ENCODE results near the gene KRTAP17-1. TPM values are rescaled to one million over a fixed set of nuclear protein-coding genes. Genes with fewer than 3 reads are reported as not detected.

The KRTAP17-1 gene
- total RNA-seq, 1 experiment from 2014 or later = not detected

DNA sequence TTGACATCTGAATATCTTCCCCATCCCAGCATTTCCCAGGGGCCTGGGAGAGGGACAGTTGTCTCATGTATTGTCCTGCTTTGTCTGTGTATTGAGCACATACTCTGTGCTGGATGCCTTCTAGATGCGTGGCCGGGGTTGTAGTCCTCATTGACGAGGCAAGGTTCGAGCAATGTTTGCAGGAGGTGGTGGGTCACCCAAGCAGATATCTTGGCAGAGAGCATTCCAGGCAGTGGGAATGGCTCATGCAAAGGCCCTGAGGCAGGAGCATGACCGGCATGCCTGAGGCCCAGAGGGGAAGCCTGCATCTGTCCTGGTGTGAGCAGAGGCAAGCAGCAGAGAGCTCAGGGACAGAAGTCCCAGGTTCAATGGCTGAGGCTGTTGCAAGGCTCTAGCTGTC lies 17.6 kb upstream of the KRTAP17-1 start:
- DNase-seq (ENCODE audit: low read depth) = no peak

DNA sequence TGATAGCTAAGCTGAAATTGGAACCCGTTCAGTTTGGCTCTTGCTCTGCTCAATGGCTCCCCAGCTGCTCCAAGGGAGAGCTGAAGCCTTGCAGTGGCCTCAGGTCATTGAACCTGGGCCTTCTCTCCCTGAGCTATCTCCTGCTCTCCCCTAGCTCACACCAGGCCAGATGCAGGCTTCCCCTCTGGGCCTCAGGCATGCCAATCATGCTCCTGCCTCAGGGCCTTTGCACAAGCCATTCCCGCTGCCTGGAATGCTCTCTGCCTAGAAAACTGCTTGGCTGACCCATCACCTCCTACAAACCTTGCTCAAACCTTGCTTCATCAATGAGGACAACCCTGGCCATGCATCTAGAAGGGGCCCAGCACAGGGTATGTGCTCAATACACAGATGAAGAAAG lies 16.7 kb upstream of the KRTAP17-1 start:
- no peak for DNase-seq (ENCODE audit: low read depth)

DNA sequence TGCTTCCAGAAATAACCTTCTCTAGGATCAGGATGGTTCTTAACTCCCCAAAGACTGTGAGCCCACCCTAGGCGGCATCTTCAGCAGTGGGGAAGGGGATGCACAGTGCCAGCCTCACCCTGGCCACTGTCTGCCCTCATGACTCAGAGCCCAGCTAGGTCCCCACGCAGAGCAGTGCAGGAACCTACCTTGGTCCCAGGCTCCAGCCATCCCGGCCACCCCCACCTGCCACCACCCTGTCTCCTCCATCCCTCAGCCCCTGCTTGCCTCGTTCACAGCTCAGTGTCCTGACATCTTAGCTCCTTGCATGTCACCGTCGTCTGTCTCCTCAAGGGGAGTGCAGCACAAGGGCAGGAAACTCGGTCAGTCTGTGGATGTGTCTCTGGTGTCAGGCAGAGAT lies 16.1 kb upstream of the KRTAP17-1 start:
- DNase-seq (ENCODE audit: low read depth) = no peak

DNA sequence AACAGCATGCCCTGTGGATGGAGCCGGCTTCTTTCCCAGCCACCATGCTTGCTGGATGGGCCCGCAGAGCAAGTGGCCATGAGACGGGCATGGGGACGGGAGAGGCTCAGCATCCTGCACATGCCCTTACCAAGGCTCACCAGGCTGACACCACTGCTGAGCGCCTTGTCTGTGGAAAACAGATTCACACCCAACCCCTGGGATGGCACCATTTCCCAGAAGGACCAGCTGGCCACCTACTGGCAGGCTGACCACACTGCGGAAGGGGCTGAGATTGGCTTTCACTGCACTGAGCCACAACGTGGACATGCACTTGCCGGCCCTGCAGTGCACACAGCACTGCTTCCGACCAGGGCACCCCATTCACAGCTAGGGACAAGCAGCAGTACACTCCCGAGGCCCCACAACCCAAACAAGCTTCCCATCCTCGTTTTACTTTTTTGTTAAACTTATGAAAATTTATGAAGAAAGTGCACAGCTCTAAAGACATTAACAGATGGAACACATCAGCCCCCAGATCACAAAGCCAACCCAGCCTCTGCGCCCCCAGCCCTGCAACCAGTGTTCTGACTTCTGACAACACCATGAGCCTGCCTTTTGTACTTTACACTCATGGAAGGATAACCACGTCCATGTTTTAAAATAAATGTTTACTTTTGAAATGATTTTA lies 13.9 kb upstream of the KRTAP17-1 start:
- DNase-seq (ENCODE audit: low read depth) = peak; percentile 61

DNA sequence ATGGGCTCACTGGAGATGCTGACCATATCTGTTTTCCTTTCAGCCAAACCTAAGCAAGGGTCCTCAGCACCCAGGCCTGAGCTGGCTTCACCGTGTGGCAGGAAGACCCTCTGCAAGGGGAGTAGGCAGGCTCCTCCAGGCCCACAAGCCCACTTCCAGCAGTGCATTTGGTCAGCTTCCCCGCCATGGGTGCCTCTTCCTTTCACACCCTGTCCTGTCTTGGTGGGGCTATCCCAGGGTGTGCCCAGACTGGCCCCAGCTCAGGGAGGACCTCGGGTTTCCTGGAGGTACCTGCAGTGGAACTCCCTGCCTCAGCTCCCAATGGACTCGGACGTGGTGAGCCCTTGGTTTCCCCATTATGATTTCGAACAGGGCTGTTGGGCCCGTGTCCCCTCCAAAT lies 12.7 kb upstream of the KRTAP17-1 start:
- DNase-seq (ENCODE audit: low read depth) = no peak

DNA sequence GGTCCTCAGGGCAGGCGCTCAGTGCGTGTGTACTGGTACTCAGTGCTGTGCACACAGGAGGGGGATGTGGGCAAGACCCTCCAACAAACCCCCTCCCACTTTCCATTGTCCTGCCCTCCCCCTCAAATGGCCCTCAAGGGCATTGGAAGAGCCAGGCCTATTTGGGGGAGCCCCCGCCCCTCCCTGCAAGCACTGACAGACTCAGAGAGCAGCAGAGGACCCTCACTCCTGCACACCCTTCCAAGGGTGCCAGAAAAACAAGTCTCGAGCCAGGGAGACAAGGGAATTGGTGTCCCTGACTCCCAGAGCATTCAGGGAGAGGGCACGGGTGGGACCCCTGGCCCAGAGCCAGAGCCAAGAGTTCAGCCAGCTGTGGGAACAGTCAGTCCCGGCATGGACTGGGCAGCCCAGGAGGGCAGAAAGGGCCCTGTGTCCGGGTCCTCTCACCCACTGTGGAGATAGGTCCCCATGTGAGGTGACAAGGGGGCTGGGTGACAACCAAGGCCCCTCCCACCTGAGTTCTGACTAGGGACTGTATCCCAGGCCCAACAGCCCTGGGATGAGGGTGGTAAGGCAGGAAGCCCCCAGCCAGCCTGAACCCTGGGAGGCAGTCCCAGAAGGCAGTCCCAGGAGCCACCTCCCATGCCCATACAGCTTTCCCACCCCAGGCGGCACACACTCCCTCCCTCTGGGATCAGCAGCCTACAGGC lies 12.1 kb upstream of the KRTAP17-1 start:
- DNase-seq (ENCODE audit: low read depth) = no peak

DNA sequence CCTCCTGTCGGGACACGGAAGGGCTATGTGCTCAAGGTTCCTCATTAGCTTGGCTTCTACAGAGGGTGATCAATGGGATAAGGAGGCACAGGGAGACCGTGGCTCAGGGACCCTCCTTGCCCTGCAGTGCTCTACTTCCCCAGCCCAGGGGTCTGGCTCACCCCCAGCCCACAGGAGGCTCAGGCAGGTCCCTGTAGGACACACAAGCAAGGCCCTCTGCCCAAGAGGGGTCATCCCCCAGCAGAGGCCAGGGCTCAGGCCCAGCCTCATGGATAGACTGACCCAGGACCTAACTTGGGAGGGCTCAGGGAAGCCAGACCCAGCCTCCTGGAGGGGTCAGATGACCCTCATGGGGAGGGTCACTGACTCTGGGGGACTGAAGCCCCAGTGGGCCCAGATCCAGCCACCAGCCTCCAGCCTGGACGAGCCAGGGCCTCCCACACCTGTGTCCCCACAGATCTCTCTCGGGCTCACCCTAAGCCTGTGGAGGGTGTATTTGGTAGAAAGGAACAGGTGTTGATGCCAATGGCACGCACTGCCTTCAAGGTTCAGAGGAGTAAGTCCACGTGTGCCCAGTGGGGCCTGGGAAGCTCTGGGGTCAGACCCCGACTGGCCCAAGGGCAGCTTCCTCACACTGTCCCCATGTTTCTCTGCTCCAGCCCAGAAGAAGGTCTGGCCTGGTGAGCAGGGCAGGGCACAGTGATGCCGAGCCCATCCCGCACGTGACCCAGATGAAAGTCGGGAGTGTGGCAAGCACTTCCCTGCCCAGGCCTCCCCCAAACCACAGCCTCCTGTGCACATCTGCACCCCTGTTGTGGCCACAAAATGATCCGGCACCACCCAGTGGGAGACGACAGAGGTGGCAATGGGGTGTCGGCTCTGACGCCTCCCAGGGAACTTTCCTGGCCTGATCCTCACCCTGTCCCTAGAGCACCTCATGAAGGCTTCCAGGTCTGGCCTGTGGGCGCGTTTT lies 10.9 kb upstream of the KRTAP17-1 start:
- DNase-seq (ENCODE audit: low read depth) = no peak

DNA sequence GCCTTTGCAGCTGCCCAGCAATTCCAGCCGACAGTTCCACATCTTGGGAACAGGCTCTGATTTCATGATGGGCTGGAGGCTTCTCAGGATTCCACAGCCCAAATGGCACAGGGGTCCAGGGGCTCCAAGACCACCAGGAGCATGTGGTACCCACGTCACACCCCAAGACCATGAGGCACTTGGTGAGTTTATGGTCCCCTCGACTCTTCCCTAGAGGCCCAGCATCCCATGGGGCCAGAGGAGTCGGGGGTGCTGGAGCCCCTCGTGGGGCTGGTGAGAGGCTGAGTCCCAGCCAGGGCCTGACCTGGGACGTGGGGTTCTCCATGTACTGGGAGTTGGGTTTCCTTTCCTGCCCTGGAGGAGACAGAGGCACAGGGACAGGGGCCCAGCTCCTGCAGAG lies 10.1 kb upstream of the KRTAP17-1 start:
- DNase-seq (ENCODE audit: low read depth) = no peak

DNA sequence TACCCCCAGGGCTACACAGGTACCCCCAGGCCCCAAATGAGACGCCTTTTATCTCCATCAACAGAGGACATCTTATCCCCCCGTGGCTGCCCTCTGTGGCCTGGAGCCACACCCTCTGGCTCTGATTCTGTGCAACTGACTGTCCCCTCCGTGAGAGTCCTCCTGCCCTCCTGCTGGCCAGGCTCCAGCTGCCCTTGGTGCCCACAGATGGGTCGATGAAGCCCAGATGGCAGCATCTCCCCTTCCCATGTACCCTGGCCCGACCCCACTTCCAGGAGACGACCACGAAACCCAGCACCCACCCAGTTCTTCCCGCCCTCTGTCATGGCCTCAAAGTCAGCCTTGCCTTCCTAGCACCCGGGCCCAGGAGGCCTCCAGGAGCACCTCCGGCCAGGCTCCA lies 9.6 kb upstream of the KRTAP17-1 start:
- no peak for DNase-seq (ENCODE audit: low read depth)

DNA sequence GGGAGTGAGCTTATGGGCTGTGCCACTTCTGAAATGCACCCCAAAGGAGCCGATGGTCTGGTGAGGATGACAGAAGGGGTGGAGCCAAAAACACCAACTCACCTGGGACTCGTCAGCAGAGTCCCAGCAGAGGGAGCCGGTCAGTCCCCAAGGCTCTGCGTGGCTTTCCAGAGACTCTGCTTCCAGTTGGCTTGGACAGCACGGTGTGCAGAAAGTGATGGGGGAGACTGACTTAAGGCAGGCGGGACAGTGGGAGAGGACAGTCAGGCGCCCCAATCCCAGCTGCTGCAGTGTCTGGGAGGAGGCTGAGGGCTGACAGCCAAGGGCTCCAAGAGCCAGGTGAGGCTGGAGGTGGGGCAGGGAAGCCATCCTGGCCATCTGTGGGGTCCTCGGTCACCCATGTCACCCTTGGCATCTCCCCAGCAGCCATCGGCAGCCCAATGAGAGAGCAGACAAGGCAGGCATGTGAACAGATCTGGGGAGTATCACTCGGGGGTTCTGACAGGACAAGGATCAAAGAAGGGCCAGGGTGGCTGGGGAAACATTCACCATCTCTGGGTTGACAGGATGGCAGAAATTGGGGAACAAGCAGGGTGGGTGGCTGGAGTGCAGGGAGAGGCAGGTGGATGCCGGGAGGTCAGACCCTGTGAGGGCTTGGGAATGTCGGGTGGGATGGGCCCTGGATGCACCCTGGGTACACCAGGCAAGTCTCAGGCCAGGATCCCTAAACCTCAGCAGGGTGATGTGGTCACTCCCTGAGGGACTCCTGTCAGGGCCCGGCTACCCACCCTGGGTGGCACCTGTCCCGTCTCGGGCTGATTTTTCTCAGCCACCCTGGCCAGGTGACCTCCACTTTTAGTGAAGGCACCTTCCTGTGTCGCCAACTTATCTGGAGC lies 8.9 kb upstream of the KRTAP17-1 start:
- DNase-seq (ENCODE audit: low read depth) = peak; percentile 26

DNA sequence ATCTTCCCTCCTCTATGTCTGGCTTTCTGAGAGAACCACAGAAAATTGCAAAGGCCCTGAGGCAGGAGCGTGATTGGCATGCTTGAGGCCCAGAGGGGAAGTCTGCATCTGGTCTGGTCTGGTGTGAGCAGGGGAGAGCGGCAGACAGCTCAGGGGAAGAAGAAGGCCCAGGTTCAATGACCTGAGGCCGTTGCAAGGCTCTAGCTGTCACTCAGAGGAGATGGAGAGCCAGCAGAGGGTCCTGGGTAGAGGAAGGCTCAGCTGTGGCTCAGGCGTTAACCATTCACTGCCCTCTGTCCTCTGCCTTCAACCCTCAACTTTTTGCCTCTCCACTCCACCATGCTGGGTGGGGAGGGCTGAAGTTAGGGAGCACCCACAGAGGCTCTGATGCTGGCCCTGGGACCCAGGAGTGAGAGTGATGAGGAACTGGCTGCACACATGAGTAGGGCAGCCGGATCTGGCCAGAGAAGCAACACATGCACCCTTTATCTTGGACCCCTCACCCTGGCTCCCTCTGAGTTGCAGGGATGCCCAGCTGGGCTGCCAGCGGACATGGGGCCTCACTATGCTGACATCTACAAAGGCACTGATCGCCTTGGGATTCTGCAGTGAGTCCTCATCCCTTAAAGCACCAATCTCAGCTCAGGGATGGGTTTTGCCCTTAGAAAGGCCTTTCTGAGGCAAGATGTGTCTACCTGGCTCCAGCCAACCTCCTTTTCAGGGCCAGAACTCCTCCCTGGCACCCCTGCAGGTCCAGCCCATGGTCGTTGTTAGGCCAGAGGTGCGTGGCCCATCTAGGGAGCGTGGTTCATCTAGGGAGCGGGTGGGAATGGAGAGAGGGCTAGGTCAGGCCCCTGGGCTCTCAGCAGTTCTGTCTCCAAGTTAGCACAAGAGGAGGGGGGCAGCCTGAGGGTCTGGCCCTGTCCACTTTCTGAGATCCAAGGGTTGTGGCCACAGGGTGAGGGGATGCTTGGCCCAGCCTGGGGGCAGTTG lies 7.7 kb upstream of the KRTAP17-1 start:
- DNase-seq (ENCODE audit: low read depth) = no peak

DNA sequence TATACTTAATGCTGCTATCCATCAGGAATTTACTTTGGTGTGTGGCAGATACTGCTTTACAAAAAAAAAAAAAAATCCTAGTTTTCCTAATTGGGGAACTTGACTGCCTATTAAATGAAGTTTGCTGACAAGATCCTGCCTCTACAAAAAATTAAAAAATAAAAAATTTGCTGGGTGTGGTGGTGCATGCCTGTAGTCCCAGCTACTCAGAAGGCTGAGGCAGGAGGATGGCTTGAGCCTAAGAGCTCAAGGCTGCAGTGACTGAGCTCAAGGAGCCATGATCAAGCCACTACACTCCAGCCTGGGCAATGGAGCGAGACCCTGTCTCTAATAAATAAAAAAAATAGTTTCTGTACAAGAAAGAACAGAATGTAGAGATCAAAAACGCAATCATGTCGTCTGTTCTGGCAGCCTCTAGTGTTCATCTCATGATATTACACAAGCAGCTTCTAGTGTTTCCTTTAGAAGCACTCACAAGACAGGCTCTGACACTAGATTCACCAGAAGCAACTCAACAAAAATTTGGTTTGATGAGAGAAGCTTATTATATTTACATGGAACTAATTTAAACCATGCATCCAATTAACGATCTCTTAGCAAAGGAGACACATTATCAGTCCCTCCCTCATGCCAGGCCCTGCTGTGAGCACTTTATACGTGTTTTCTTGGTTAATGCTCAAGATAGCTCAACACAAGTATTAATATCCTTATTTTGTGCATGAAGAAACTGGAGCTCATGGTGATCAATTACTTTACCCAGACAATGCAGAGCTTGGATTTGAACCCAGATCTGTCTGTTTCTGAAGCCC lies 6.8 kb upstream of the KRTAP17-1 start:
- peak; percentile 68 for DNase-seq (ENCODE audit: low read depth)

DNA sequence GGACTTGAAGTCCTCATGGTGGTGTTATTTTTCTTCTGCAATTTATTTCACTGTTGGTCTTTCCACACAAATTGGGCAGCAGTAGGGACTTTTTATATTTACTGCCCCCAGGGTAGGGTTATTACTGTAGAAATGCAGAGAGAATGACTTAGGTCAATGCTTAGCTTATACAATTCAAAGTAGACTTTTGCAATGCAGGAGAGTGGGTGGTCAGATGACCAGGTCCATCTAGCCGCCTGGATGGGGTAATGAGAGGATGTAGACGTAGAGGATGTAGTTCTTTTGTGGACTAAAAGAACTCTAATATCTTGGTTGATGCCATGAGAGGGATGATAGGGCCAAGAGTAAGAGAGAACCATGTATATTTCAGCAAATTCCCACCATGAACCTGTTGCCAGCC lies 2.7 kb upstream of the KRTAP17-1 start:
- DNase-seq (ENCODE audit: low read depth) = no peak

DNA sequence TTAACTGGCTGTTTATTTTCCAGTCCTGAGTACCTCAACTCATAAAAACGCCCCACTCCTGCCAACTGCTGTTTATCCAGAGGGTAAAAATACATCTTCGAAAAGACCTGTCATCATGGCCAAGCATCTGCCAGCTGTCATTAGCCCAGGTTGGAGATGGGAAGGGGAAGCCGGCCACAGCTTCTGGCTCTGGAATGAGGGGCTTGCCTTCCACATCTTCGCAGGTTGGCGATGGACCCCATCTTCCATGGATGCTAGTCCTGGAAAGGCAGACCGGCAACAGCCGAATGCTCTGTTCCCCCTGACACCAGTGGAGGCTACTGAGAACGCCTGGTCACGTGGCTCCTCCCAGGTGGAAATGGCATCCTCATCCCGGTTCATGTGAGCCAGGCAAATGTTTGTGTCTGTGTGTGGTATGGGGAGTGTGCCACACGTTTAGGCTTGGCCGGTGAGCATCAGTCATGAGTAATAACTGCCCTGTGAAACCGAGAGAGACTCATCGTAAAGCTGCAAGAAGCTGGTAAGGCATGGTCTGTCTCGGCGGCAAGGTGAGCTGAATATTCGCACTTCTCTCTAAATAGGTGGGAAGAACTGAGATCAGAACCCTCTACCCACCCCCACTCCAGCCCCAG lies 420 bp upstream of the KRTAP17-1 start:
- DNase-seq (ENCODE audit: low read depth) = no peak

DNA sequence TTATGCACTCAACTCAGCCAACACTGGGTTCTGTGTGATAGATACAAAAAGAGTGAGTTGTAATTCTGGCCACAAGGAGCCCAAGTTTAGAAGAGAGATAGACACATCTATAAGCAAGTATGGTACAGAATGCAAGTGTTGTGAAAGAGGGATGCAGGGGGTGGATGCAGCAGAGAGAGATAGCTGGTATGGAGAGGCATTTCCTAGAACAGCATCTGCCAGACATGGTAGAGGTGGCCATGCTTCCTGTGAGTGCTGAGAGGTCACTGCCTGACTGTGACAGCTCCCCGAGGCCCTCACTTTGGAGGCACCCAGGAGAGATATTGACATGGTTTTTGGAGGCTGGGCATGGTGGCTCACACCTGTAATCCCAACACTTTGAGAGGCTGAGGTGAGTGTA lies 4.4 kb downstream of the KRTAP17-1 start:
- no peak for DNase-seq (ENCODE audit: low read depth)

DNA sequence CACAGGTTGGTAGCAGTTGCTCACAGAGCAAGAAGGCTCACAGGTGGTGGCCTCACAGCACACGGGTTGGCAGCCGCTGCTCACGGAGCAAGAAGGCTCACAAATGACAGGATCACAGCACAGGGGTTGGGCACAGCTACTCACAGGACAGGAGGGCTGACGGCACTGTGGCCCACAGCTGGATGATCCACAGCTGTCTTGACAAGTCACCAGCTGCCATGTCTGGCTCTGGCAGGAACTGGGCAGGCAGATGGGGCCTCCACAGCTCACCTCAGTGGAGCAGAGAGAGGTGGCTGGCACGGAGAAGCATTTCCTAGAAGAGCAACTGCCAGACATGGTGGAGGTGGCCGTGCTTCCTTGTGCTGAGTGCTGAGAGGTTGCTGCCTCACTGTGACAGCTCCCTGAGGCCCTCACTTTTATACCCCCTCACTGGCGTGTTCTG lies 6.6 kb downstream of the KRTAP17-1 start, which contains the start of gene KRTAP16-1:
Gene KRTAP16-1, minus strand, starts transcription at position 392 of the 442 bp plus-strand sequence. Its CDS starts 56 bp downstream, at position 336.
- no peak for DNase-seq (ENCODE audit: low read depth)

DNA sequence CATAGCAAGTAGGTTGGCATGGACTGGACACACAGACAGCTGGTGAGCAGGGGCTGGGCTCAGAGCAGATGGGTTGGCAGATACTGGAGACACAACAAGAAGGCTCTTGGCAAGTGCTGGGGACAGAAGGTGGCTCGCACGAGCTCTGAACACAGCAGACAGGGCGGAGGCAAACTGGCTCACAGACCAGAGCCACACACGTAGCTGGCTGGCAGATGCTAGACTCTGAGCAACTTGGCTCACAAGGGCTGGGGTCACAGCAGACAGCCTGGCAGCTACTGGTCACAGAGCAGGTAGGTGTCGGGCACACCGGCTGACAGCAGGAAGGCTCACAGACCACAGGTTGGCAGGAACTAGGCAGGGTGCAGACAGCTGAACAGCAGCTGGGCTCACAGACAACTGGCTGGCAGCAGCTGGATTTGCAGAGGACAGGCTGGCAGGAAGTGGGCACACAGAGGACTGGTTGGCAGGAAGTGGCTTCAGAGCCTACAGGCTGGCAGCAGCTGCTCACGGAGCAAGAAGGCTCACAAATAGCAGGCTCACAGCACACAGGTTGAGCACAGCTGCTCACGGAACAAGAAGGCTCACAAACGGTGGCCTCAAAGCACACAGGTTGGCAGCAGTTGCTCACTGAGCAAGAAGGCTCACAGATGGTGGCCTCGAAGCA lies 7.1 kb downstream of the KRTAP17-1 start:
- DNase-seq (ENCODE audit: low read depth) = peak; percentile 58

DNA sequence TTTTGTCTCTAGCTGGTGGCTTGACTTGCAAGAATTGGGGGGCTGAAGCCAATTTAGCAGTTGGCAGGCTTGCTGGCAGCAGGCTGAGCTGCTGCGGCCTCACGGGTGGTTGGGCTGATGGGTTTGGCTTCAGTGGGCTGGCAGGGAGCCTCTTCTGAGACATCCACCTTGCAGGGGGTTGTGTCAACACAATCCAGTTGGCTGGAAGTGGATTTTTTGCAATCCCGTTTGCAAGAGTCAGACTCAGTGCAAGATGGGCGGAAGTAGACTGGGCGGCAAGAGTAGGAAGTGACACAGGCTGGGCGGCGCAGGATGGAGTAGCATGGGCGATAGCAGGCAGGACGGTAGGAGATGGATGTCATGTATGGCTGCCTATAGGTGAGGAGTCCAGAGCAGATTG lies 7.9 kb downstream of the KRTAP17-1 start:
- peak; percentile 52 for DNase-seq (ENCODE audit: low read depth)

All from RPMI7951 (cell line).